Gastroesophageal sphincter (tissue), 3 donors: ENCODE measurements around the gene PCBD1.

Source experiments
- EP300 ChIP-seq: sonication (generic); formaldehyde crosslinking; IDR thresholded peaks from one replicate; pipeline ENCODE4 v1.6.1; 2017; ENCODE audit warnings: antibody characterized with exemption, mild to moderate bottlenecking
- POLR2A ChIP-seq, 2 donors: fragments of 450-650 bp; IDR thresholded peaks; one replicate each; pipeline ENCODE4 v1.6.1; 2017; ENCODE audit warnings: antibody characterized with exemption in 2 of 2, mild to moderate bottlenecking in 2 of 2, moderate library complexity in 1 of 2
- TF ChIP-seq, protein P1 (sequence below), 4 experiments: fragments of 200-600 bp in 2 of 4; fragments of 450-650 bp in 2 of 4; sonication (generic) in 1 of 4; IDR thresholded peaks; one replicate each; pipeline ENCODE4 v1.5.1; 2017 to 2019; ENCODE audit warnings: antibody characterized with exemption in 4 of 4, mild to moderate bottlenecking in 2 of 4, moderate library complexity in 2 of 4

DNA sequence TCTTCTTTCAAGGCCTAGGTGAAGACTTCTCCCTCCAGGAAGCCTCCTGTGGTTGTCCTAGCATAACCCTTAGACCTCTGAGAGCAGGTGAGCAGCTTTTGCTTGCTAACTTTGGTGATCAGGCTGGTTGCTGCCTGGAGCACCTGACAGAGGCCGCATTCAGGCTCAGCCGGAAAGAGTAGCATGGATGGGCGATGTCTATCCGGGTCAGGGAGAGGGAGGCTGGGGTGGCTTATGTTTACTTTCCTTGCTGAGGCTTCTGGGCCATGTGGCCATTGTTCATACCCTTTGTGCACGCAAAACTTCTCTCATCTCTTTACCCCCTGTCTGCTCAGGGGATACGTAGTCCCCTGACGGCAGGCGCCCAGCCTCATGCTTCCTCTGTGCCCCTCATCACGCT is 27.4 kb upstream of the PCBD1 start:
- TF ChIP-seq, protein P1, sequence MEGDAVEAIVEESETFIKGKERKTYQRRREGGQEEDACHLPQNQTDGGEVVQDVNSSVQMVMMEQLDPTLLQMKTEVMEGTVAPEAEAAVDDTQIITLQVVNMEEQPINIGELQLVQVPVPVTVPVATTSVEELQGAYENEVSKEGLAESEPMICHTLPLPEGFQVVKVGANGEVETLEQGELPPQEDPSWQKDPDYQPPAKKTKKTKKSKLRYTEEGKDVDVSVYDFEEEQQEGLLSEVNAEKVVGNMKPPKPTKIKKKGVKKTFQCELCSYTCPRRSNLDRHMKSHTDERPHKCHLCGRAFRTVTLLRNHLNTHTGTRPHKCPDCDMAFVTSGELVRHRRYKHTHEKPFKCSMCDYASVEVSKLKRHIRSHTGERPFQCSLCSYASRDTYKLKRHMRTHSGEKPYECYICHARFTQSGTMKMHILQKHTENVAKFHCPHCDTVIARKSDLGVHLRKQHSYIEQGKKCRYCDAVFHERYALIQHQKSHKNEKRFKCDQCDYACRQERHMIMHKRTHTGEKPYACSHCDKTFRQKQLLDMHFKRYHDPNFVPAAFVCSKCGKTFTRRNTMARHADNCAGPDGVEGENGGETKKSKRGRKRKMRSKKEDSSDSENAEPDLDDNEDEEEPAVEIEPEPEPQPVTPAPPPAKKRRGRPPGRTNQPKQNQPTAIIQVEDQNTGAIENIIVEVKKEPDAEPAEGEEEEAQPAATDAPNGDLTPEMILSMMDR (IDR thresholded peaks at IDR 0.05) = no peak
- TF ChIP-seq POLR2A (IDR thresholded peaks at IDR 0.05) = no peak
- TF ChIP-seq EP300 = no peak
